NCI-H2107 treated with DMSO at 0.1 percent for 48 hours (cell line): ENCODE results near the gene SPRY2.

Source experiments
- DNase-seq: peaks from one replicate; lab custom pipeline; 2025; ENCODE audit not compliant: unreplicated experiment; lab: John Stamatoyannopoulos, UW

The SPRY2 gene

DNA sequence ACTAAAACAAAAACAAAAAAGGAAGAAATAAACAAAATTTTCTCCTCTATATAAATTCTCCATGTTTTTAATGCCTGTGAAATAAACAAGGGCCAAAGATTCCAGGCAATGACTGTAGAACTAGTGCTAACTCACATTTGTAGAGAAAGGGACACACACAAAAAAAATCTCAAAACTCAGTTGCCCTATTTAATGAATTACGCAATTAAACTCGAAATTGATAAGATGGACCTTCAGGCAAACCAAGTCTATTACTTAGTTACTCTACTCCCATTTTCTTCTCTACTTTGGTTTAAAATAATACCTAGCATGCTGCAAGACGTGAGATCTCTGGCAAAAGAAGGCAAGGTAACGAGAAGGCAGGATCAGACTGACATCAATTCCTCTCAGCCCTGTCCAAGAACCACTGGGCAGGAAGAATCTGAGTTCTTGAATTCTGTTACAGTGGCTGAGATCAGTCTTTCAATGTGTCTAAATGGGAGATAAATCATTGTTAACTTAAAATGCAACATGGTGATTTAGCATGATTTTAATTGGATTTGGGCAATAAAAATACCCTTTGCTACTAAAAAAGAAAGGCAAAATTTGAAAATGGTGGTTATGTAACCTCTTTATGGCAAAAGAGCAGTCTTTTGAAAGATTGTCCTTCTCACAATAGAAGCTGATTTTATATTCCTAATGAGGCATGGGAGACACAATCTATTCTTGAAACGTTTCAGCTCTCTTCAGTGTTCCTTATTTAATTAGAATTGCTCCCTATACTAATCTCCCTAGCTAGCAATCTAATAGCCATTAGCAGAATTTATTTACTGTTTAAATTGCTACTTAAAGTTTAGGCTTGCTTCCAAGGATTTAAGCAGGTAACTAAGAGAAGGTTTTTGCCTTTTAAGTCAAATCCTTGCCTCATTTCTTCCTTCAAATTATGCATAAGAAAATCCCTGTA lies 25.9 kb downstream of the SPRY2 start:
- DNase-seq: no peak

DNA sequence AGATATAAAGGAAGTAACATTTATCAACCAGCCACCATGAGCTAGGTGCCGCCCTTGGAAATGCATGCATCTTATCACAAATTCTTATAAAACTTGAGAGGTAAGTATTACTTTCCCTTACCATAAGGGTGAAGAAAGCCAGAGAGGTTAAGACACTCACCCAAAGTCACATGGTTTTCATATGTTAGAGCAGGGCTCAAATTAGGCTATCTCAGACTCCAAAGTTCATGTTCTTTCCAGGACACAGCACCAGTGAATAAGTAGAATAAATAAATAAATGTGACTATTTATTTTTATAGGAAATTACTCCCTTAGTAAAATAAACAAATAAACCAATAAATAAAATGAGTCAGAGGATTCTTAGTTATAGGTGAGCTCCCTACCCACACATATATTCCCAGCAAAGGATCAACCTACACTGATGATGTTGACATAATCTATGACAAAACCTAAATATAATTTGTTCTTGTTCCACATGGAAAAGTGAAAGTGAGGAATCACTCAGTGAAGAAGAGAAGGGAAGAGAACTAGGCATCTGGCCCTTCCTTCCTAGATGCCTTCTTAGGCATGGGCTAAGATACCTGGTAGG lies 27.2 kb downstream of the SPRY2 start:
- DNase-seq: no peak

DNA sequence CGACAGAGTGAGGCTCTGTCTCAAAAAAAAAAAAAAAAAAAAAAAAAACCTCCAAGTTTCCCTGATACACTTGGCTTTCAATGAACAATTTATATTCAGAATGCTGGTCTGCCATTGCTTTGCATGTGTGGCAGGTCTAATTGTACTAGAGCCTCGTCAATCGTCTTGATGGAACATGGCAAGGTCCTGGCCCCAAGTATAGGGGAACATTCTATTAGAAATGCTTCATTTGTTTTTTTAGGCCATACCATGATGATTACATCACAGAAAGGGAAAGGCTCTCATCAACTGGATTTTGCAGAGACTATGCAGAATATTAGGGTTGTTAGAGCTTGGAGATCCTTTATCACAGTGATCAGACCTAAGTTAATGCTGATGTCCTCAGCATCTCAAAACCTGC lies 28.0 kb downstream of the SPRY2 start:
- no peak for DNase-seq

DNA sequence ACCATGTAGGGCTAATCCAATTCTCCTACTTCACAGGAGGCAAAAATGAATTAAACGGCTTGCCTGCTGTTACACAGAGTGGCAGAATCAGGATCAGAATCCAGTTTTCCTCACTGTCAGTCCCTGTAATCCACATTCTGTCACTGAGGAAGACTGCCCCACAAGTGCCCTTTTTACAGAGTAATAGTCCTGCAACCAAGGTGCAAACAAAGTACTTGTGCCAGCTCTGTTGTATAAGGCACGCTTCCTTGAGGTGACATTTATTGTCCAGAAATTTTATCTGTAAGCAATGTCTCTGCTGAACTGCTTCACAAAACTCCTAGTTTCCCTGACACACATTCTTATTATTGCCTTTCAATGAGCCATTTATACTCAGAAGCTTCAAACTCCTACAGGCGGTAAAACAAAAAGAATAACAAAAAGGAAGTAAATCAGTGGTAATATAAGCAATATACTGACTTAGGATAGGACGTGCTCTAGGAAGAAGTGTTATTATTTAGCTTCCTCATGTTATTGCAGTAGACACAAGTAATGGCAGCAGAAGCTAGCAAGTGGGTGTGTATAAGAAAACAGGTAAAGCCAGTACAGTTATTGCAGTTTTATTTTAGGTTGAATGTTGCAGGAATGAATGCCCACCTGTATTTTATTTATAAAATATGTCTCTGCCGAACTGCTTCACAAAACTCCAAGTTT lies 28.8 kb downstream of the SPRY2 start:
- DNase-seq: no peak

DNA sequence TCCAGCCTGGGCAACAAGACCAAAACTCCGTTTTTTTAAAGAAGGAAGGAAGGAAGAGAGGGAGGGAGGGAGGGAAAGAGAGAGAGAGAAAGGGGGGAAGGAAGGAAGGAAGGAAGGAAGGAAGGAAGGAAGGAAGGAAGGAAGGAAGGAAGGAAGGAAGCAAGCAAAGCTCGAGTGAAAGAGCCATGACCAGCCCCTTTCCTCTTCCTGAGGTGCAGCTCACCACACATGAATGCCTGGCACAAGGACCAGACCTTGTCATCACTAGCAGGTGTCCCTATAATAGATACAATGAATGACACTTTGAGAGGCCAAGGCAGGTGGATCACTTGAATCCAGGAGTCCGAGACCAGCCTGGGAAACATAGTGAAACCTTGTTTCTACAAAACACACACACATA lies 31.0 kb downstream of the SPRY2 start:
- DNase-seq: no peak

DNA sequence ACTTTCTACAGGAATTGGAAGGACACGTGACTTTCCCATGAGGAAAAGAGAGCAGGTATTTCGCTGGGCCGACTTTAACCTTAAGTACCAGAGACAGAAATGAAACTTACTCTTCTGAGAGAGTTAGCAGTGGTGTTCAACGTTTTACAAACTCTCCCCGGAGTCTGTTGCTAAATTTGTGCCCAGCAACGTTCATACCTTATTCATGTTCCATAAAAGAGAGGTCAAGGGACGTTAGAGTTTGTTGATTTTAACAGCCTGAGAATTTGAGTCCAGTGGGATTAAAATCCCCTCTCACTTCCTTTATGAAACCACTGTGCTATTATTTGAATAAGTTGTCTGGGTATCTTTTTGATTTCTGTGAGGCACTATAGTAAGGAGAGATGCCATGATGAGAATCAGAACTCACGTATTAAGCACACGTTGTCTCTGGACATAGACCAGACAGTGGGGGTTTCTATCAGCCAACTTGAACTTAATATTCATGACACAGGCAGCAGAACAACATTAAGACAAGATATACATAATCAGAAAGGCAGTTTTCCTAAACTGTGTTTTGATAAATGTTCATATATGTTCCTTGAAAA lies 33.4 kb downstream of the SPRY2 start:
- DNase-seq: no peak

DNA sequence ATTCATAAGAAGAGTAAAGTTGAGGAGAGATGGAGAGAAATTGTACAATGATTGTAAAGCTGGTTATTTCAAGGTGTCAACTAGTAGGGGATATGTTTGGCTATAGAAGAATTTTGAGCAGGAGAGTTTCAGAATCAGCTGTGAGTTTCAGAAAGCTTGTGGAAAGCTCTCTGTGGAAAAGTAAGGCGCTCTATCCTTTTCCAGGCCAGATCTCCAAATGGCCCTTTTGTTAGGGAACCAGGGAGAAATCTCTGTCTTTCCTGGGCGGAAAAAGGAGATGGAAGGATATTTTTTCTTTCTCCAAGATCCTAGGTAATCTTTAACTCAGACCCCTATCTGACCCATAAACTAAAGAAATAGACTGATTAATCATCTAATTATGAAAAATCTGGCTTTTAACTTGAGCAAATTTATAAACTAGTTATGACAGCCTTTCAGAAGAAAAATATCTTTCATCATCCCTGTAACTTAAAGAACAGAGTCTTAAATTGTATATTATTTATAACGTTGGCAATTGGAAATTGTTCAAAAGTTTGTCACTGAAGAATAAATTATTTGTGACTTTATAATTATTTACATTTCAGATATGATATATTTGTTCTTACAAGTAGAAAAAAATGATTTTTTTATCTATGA lies 34.5 kb downstream of the SPRY2 start:
- no peak for DNase-seq

DNA sequence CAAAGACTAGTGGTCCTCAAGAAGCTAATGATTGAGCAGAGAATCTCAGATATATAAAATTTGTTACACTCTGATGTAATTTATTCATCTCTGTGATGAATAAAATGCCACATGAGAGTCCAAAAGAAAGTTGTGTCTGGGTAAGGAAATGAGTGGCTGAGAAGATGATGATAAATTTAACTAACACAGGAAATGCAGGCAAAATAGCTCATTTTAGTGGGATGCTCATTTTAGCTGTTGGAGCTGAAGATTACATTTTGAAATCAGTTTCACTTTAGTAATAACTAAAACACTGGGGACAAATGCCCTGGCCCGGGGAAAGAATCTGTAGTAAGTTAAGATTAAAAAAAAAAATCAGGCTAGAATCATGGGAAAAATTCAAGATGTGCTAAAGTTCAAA lies 35.2 kb downstream of the SPRY2 start:
- no peak for DNase-seq

DNA sequence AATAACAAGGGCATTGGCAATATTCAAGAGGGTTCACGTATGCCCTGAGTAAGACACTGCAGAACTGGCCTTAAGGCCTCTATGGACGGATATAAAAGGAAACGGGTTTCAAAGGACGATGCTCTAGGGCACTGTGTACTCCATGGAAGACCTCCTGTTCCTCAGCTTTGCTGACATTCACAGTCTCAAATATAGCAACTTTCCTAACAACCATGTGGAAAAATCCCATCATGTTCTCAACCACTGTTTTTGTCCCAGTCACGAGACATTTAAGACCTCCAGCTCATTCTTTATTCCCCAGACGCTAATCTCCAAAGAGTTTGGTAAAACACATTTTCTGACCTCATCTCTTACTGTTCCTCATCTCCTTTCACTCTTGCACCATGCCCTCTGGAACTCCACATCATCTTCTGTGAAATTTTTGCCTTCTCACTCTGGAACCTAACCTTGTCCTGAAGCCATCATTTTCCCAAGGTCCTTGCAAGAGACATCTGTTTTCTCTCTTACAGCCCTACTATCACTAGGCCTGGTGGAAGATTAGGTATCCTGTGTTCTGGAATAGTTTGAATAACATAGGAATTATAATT lies 37.6 kb downstream of the SPRY2 start:
- DNase-seq: no peak

DNA sequence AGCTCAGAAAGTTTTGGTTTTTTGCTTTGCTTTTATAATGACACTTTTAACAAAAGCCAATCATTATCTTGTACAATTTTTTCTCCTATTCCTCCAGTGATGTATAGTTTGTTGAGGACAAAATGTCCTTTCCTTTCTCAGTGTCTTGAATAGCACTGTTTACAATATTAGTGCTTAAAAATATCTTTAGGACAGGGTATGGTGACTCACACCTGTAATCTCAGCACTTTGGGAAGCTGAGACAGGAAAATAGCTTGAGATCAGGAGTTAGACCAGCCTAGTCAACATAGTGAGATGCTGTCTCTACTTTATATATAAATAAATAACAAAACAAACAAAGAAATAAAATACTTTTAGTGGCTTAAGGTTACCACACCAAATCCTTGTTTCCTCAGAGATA lies 41.9 kb downstream of the SPRY2 start:
- DNase-seq: no peak

DNA sequence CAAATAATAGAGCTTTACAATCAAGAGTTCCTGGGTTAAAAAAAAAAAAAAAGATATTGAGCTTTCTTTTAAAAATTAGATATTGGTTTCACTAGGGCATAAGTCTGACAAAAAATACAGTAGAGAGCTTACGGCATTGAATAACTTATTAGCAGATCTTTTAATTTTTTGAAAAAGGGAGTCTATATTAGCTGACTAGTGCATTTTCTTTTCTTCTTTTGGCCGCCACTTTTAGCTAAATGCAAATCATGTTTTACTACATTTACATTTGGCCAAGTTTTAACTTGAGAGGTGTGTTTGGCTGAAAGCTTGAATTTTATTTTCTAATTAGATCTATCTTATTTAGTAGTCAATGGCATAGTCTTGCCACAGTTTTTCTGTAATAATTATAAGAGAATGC lies 43.4 kb downstream of the SPRY2 start:
- no peak for DNase-seq

DNA sequence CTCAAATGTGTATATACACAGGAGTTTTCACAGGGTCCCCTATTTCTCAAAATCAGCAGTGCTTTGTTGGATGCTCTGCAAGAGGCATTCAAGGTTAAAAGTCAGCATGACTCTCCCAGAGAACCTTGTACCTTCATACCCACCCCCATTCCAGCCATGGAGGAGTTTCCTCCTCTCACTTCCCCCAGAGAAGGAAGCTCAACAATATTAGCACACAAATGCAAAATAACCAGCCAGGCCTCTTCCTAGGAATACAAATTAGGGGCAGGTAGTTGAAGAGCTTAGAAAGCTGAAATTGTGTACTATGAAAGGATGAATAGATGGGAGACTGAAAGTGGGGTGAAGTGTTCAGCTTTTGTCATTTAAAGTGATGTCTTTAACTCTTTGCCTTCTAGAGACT lies 43.8 kb downstream of the SPRY2 start:
- DNase-seq: no peak

DNA sequence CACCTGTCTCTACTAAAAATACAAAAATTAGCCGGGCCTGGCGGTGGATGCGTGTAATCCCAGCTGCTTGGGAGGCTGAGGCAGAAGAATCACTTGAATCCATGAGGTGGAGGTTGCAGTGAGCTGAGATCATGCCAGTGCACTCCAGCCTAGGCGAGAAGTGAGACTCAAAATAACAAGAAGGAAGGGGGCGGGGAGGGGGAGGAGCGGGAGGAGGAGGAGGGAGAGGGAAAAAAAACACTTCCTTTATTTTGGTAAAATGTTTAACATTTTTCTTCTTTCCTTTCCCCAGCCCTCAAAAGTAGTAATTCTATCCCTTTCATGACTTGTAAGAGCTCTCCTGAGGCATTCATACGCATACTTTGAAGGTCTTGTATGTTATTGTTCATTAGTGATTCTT lies 44.3 kb downstream of the SPRY2 start:
- DNase-seq: no peak

DNA sequence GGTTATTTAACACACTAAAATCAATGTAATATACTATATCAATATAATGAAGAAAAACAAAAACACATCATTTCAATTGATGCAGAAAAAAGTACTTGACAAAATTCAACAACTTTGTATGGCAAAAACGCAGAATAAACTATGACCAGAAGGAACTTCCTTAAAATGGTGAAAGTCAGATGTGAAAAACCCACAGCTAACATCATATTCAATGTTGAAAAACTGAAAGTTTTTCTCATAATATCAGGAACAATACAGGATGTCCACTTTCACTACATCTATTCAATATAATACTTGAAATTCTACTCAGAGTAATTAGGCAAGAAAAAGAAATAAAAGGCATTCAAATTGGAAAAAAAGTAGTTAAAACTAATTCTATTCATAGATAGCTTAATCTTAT lies 50.3 kb downstream of the SPRY2 start:
- DNase-seq: no peak
